ENCODE measurements around the gene OPN3.
A peak's percentile ranks its signal among the peaks of the same experiment; 100 is the strongest.
"Not testable (repeated sequence)": the region's sequence is repeated elsewhere in the genome, so short reads cannot be mapped to it uniquely, and the experiment has no call there.

OPN3 gene

GRCh38 chr1:241660424-241660972, 20.3 kb upstream of the OPN3 start:
- H3K36me3 Mint-ChIP-seq (ENCODE audit: low read depth), result no peaks in the 10 kb centered on the region
- H3K27me3 Mint-ChIP-seq (ENCODE audit: low read depth), result peaks cover 2% of the 10 kb centered on the region

GRCh38 chr1:241659016-241659415, 18.8 kb upstream of the OPN3 start:
- not testable (repeated sequence) for H3K36me3 Mint-ChIP-seq (ENCODE audit: low read depth); H3K4me3 Mint-ChIP-seq; H3K27ac Mint-ChIP-seq; H3K4me1 Mint-ChIP-seq (ENCODE audit: low read depth); DNase-seq (ENCODE audit: low spot score); H3K27me3 Mint-ChIP-seq (ENCODE audit: low read depth); H3K9me3 Mint-ChIP-seq

More at GRCh38 chr1:241660424-241660972, 20.3 kb upstream of the OPN3 start:
- no peak for DNase-seq (ENCODE audit: low spot score)
- no peak overlapping the region for H3K4me3 Mint-ChIP-seq
- H3K9me3 Mint-ChIP-seq, result no peaks in the 10 kb centered on the region
- no peak overlapping the region for H3K27ac Mint-ChIP-seq
- no peaks in the 10 kb centered on the region for H3K4me1 Mint-ChIP-seq (ENCODE audit: low read depth)

GRCh38 chr1:241658081-241658793, 18.1 kb upstream of the OPN3 start:
- peaks cover 2% of the 10 kb centered on the region for H3K27me3 Mint-ChIP-seq (ENCODE audit: low read depth)
- H3K9me3 Mint-ChIP-seq, result no peaks in the 10 kb centered on the region
- no peak overlapping the region for H3K4me3 Mint-ChIP-seq
- H3K27ac Mint-ChIP-seq, result no peak overlapping the region
- H3K4me1 Mint-ChIP-seq (ENCODE audit: low read depth), result no peaks in the 10 kb centered on the region
- H3K36me3 Mint-ChIP-seq (ENCODE audit: low read depth), result no peaks in the 10 kb centered on the region
- DNase-seq (ENCODE audit: low spot score), result no peak

DNA sequence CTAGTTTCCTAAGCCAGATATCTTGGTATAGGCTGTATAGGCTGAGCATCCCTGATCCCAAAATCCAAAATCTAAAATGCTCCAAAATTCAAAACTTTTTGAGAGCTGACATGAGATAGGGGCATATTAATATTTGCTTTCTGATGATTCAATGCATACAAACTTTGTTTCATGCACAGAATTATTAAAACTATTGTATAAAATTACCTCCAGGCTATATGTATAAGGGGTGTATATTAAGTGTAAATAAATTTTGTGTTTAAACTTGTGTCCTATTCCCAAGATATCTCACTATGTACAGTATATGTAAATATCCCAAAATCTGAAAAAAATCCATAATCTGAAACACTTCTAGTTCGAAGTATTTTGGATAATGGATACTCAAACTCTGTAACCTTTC, 14.5 kb upstream of the OPN3 start:
- Mint-ChIP-seq H3K27ac (no peak overlapping the region), H3K9me3 (no peaks in the 10 kb centered on the region), H3K36me3 (ENCODE audit: low read depth) (no peaks in the 10 kb centered on the region), H3K4me1 (ENCODE audit: low read depth) (no peaks in the 10 kb centered on the region), H3K27me3 (ENCODE audit: low read depth) (peaks cover 2% of the 10 kb centered on the region), H3K4me3 (no peak overlapping the region)
- DNase-seq (ENCODE audit: low spot score), result no peak

DNA sequence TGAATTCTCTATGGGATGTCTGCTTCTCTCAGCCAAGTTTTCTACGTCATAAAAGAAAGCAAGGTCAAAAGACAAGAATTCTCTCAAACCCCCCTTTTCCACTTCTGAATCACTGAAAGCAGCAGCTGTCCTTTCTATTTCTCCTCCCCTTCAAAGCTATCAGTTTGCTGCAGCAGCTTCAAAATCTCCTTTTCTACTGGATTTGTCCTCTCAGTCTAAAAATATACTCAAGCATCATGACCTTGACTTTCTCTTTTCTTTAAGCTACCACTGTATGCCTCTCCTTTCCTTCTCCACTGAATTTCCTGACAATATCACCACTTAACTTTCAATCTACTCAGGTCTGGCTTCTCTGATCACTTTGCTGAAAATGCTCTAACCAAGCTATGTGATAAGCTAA, 13.8 kb upstream of the OPN3 start:
- Mint-ChIP-seq H3K27me3 (ENCODE audit: low read depth) (peaks cover 2% of the 10 kb centered on the region), H3K4me3 (no peak overlapping the region), H3K4me1 (ENCODE audit: low read depth) (no peaks in the 10 kb centered on the region), H3K9me3 (no peaks in the 10 kb centered on the region), H3K36me3 (ENCODE audit: low read depth) (no peaks in the 10 kb centered on the region), H3K27ac (no peak overlapping the region)
- DNase-seq (ENCODE audit: low spot score), result no peak

GRCh38 chr1:241652012-241652411, 11.8 kb upstream of the OPN3 start, which contains the start of gene WDR64:
TSS of gene WDR64 (plus strand) at chr1:241652281. CDS start at chr1:241652485, 204 bp downstream.
- no peak within 1 kb of the TSS for H3K4me3 Mint-ChIP-seq
- H3K9me3 Mint-ChIP-seq, result no peaks in the 10 kb centered on the region
- no peaks in the 10 kb centered on the region for H3K36me3 Mint-ChIP-seq (ENCODE audit: low read depth)
- H3K27ac Mint-ChIP-seq, result no peak within 1 kb of the TSS
- H3K4me1 Mint-ChIP-seq (ENCODE audit: low read depth), result no peaks in the 10 kb centered on the region
- DNase-seq (ENCODE audit: low spot score), result no peak
- peaks cover 4% of the 10 kb centered on the region for H3K27me3 Mint-ChIP-seq (ENCODE audit: low read depth)

DNA sequence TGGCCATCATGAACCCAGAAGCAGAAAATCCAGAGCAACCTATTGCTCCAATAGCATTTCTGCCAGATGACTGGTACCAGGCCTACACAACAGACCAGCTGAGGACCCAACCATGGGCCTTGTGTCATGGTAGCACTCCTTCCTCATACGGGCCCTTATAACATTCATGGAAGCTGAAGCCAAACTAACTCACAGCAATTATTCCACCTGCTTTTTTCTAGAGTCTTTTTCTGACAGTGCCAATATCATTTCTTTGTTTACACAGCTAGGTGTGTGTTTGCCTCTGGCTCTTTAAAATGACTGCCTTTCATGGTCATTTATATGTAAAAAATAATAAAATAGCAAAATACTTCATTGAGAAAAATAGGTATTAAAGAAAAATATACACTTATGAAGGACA, 8.0 kb upstream of the OPN3 start:
- H3K9me3 Mint-ChIP-seq, result no peaks in the 10 kb centered on the region
- H3K27me3 Mint-ChIP-seq (ENCODE audit: low read depth), result peaks cover 2% of the 10 kb centered on the region
- peaks cover under 1% of the 10 kb centered on the region for H3K36me3 Mint-ChIP-seq (ENCODE audit: low read depth)
- DNase-seq (ENCODE audit: low spot score), result no peak
- no peak overlapping the region for H3K4me3 Mint-ChIP-seq
- H3K27ac Mint-ChIP-seq, result no peak overlapping the region
- H3K4me1 Mint-ChIP-seq (ENCODE audit: low read depth), result peaks cover 3% of the 10 kb centered on the region

DNA sequence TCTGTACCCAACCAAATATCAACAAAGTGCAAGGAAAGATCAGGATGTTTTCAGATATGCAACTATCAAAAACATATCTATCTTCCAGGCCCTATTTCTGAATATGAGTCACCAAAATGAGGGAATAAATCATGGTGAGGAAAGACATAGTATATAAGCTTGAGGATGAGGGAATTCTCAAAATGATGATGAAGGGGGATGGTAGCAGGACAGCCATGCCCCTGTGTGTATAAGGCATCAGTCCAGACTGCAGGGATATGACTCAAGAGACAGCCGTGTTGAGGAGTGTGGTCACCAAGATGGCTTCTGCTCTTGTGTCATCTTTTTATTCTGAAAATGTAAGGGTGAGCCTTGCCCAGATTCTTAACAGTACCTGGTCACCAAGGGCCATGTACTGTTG, 7.5 kb upstream of the OPN3 start:
- no peak for DNase-seq (ENCODE audit: low spot score)
- Mint-ChIP-seq H3K27me3 (ENCODE audit: low read depth) (peaks cover 2% of the 10 kb centered on the region), H3K36me3 (ENCODE audit: low read depth) (peaks cover 1% of the 10 kb centered on the region), H3K4me3 (no peak overlapping the region), H3K9me3 (no peaks in the 10 kb centered on the region), H3K27ac (no peak overlapping the region), H3K4me1 (ENCODE audit: low read depth) (peaks cover 3% of the 10 kb centered on the region)

- peaks cover 3% of the 10 kb centered on the region for H3K4me1 Mint-ChIP-seq (ENCODE audit: low read depth)
- H3K27ac Mint-ChIP-seq, result no peak overlapping the region
- peaks cover 2% of the 10 kb centered on the region for H3K27me3 Mint-ChIP-seq (ENCODE audit: low read depth)
- DNase-seq (ENCODE audit: low spot score), result no peak
- H3K9me3 Mint-ChIP-seq, result peaks cover 9% of the 10 kb centered on the region
- H3K36me3 Mint-ChIP-seq (ENCODE audit: low read depth), result peaks cover 1% of the 10 kb centered on the region
- no peak overlapping the region for H3K4me3 Mint-ChIP-seq
Observed at GRCh38 chr1:241646201-241646600, 6.0 kb upstream of the OPN3 start.

DNA sequence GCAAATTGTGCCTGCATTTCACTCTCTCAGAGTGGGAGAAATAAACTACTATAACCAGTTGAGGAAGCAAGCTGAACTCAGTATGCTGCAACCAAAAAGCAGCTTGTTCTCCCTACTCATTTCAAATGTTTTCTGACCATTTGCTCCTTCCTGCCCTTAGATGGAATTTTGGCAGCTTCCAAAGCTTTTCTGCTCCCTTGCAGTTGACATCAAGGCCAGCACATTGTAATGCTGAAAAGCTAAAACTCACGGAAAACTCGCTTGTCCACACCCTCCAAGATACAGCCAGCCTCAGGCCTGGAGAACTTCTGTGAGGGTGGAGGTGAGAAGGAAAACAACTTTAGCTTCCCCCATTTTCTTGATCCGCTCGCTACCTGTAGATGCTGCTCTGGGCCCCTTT, 5.0 kb upstream of the OPN3 start:
- Mint-ChIP-seq H3K27me3 (ENCODE audit: low read depth) (peaks cover 2% of the 10 kb centered on the region), H3K36me3 (ENCODE audit: low read depth) (peaks cover 1% of the 10 kb centered on the region), H3K9me3 (peaks cover 9% of the 10 kb centered on the region), H3K4me3 (no peak overlapping the region), H3K4me1 (ENCODE audit: low read depth) (peaks cover 5% of the 10 kb centered on the region), H3K27ac (no peak overlapping the region)
- DNase-seq (ENCODE audit: low spot score), result no peak

DNA sequence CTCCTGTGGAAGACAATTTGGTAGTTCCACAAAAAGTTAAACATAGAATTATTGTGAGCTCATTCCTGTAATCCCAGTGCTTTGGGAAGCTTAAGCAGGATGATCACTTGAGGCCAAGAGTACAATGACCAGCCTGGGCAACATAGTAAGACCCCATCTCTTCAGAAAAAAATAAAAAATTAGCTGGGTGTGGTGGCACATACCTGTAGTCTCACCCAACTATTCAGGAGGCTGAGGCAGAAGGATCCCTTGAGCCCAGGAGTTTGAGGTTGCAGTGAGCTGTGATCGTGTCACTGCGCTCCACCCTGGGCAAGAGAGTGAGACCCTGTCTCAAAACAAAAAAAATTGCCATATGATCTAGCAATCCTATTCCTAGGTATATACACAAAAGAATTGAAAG, 4.1 kb upstream of the OPN3 start:
- H3K9me3 Mint-ChIP-seq, result peaks cover 9% of the 10 kb centered on the region
- peaks cover 5% of the 10 kb centered on the region for H3K4me1 Mint-ChIP-seq (ENCODE audit: low read depth)
- H3K27ac Mint-ChIP-seq, result no peak overlapping the region
- H3K36me3 Mint-ChIP-seq (ENCODE audit: low read depth), result peaks cover 1% of the 10 kb centered on the region
- no peak for DNase-seq (ENCODE audit: low spot score)
- peaks cover 2% of the 10 kb centered on the region for H3K27me3 Mint-ChIP-seq (ENCODE audit: low read depth)
- H3K4me3 Mint-ChIP-seq, result no peak overlapping the region

GRCh38 chr1:241642593-241642944, 2.4 kb upstream of the OPN3 start:
- H3K27ac Mint-ChIP-seq, result no peak overlapping the region
- H3K4me3 Mint-ChIP-seq, result no peak overlapping the region
- no peak for DNase-seq (ENCODE audit: low spot score)
- H3K4me1 Mint-ChIP-seq (ENCODE audit: low read depth), result peaks cover 17% of the 10 kb centered on the region
- peaks cover 9% of the 10 kb centered on the region for H3K9me3 Mint-ChIP-seq
- no peaks in the 10 kb centered on the region for H3K27me3 Mint-ChIP-seq (ENCODE audit: low read depth)
- peaks cover 1% of the 10 kb centered on the region for H3K36me3 Mint-ChIP-seq (ENCODE audit: low read depth)

GRCh38 chr1:241641773-241642592, 1.8 kb upstream of the OPN3 start:
- Mint-ChIP-seq H3K27me3 (ENCODE audit: low read depth) (no peaks in the 10 kb centered on the region), H3K27ac (no peak overlapping the region), H3K4me1 (ENCODE audit: low read depth) (peaks cover 23% of the 10 kb centered on the region), H3K36me3 (ENCODE audit: low read depth) (peaks cover 1% of the 10 kb centered on the region), H3K9me3 (peaks cover 9% of the 10 kb centered on the region), H3K4me3 (no peak overlapping the region)
- DNase-seq (ENCODE audit: low spot score), result no peak

DNA sequence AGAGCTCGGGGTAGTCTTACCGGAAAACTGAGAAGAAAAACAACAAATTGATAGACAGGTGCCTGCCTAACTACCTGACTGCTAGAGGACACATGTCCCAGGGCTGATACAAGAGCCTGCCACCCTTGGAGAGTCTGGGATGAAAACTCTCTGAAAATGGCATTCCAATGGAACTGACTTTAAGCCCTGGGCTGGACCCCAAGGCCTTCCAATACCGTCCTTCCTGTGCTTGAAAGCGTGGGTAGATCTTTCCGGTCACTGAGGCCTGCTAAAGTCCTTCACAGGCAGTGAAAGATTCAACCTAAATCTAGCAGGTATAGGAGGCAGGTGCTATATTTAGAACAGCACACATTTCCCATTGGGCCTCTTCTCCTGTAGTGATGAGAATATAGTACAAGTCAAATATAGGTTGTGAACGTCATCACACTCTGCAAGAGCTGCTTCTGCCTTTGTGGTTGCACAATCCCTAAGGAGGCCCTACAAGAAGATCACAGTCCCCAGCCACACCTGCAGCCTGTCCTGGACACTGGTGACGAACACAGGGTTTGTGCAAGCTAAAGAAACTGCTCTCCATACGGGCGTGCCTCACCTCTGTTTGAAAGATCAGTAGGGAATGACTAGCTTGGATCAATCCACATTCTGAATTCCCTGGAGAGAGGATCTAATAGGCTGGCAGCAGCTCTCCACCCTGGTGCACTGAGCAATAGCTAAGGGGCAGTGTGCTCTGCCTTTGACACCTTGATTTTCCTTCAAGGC, 876 bp upstream of the OPN3 start:
- peak overlapping the region; percentile 84 for H3K27ac Mint-ChIP-seq
- no peak for DNase-seq (ENCODE audit: low spot score)
- peaks cover 29% of the 10 kb centered on the region for H3K4me1 Mint-ChIP-seq (ENCODE audit: low read depth)
- H3K27me3 Mint-ChIP-seq (ENCODE audit: low read depth), result no peaks in the 10 kb centered on the region
- peaks cover 4% of the 10 kb centered on the region for H3K36me3 Mint-ChIP-seq (ENCODE audit: low read depth)
- H3K4me3 Mint-ChIP-seq, result peak overlapping the region; percentile 76
- peaks cover 9% of the 10 kb centered on the region for H3K9me3 Mint-ChIP-seq

Measured in T-helper 2 cell treated with Interferon-gamma antibody and Interleukin-4, amounts not matched to agents 5 μg/mL and 100 μg/mL, for 36 hours (primary cell).